PFSK-1 (cell line): ENCODE data around the gene FAAP20.

Source experiments
- POLR2AphosphoS5 ChIP-seq: IDR thresholded peaks from 2 replicates; pipeline ENCODE4 v1.6.1; 2012; ENCODE audit warnings: low read depth, mild to moderate bottlenecking, control low read depth, low read length, moderate library complexity
- TAF1 ChIP-seq: IDR thresholded peaks from 2 replicates; pipeline ENCODE4 v1.6.1; 2012; ENCODE audit warnings: low read length, control low read depth, borderline replicate concordance; ENCODE audit not compliant: insufficient read depth

DNA sequence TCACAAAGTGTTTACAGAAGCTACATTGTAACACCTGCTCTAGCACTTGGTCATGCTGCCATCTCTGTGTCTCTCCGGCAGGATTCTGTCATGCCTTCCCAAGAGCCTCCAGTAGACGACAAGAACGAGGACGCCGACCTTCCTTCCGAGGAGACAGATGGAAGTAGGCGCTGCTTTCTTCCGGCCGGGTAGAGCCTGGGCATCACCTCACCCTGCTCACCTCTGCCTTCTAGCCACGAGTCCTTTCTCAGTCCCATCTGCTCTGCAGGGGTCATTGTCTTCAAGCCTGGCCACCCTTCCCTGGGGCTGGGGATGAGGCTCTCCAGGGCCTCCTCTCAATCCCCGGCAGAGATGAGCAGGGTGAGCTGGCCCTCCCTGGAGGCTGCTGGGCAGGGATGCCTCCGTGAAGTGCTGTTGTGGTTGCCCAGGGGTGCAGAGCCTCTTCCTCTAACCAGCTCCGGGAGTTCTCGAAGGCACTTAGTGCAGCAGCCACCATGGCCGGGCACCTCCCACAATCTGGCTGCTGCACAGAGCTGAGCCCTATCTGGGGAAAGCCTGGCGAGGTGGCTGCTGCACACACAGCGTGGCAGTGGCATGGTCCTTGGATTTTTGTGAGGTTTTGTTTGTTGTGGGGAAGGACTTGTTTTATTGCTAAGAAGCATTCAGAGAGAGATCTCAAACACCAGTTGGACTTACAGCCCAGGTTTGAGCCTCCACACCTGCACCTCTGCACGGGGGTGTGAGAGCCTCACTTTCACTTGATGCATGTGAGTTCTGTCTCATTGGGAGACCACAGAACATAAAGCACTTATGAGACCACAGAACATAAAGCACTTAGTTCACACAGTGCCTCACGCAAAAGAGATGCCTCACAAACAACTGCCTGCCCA is 48.4 kb downstream of the FAAP20 start:
- no peak for TF ChIP-seq POLR2AphosphoS5
- no peak for TF ChIP-seq TAF1
